Parathyroid adenoma (tissue), 2 donors: ENCODE data around the gene DGUOK.

ENCODE experiments used
- H2AFZ ChIP-seq: fragments of 300-600 bp; sonication (generic); one replicate; pipeline ENCODE4 v1.7.0; 2017; ENCODE audit warnings: antibody characterized with exemption, mild to moderate bottlenecking
- H3K27ac ChIP-seq: fragments of 300-600 bp; sonication (generic); one replicate; pipeline ENCODE4 v1.7.0; 2017
- H3K27me3 ChIP-seq: fragments of 300-600 bp; sonication (generic); one replicate; pipeline ENCODE4 v1.7.0; 2017; ENCODE audit warnings: low read length; ENCODE audit not compliant: control insufficient read depth, insufficient read depth
- H3K36me3 ChIP-seq: fragments of 300-600 bp; sonication (generic); one replicate; pipeline ENCODE4 v1.7.0; 2017; ENCODE audit warnings: low read length; ENCODE audit not compliant: control insufficient read depth, insufficient read depth
- H3K4me1 ChIP-seq: fragments of 300-600 bp; sonication (generic); one replicate; pipeline ENCODE4 v1.7.0; 2017; ENCODE audit warnings: control low read depth
- H3K4me2 ChIP-seq: fragments of 300-600 bp; sonication (generic); one replicate; pipeline ENCODE4 v1.7.0; 2017; ENCODE audit warnings: low read length
- H3K4me3 ChIP-seq: fragments of 300-600 bp; sonication (generic); one replicate; pipeline ENCODE4 v1.7.0; 2017; ENCODE audit warnings: low read depth, low read length
- H3K79me2 ChIP-seq: fragments of 300-600 bp; sonication (generic); one replicate; pipeline ENCODE4 v1.7.0; 2017; ENCODE audit warnings: control low read depth
- H3K9ac ChIP-seq: fragments of 300-600 bp; sonication (generic); one replicate; pipeline ENCODE4 v1.7.0; 2017; ENCODE audit warnings: mild to moderate bottlenecking
- H3K9me3 ChIP-seq: fragments of 300-600 bp; sonication (generic); one replicate; pipeline ENCODE4 v1.7.0; 2017; ENCODE audit warnings: low read length; ENCODE audit not compliant: control insufficient read depth
- CTCF ChIP-seq: fragments of 300-600 bp; sonication (generic); IDR thresholded peaks from one replicate; pipeline ENCODE4 v1.7.0; 2017; ENCODE audit warnings: antibody characterized with exemption, mild to moderate bottlenecking
- donor health status: primary hyperparathyroidism.

Gene DGUOK

GRCh38 chr2:73975731-73976130 is 49.1 kb downstream of the DGUOK start:
- Histone ChIP-seq H3K9me3 (no peaks in the 10 kb centered on the region), H3K27me3 (no peaks in the 10 kb centered on the region), H2AFZ (no peak overlapping the region), H3K4me1 (peaks cover 13% of the 10 kb centered on the region), H3K4me2 (no peak overlapping the region), H3K4me3 (no peak overlapping the region), H3K79me2 (no peaks in the 10 kb centered on the region), H3K36me3 (no peaks in the 10 kb centered on the region), H3K9ac (no peak overlapping the region), H3K27ac (no peak overlapping the region)
- no peak for TF ChIP-seq CTCF

- no peak overlapping the region for H3K9ac ChIP-seq
- no peak overlapping the region for H3K27ac ChIP-seq
- H3K9me3 ChIP-seq, result no peaks in the 10 kb centered on the region
- no peaks in the 10 kb centered on the region for H3K36me3 ChIP-seq
- no peak for TF ChIP-seq CTCF
- H2AFZ ChIP-seq, result no peak overlapping the region
- no peaks in the 10 kb centered on the region for H3K27me3 ChIP-seq
- no peak overlapping the region for H3K4me2 ChIP-seq
- peaks cover 6% of the 10 kb centered on the region for H3K4me1 ChIP-seq
- H3K4me3 ChIP-seq, result no peak overlapping the region
- no peaks in the 10 kb centered on the region for H3K79me2 ChIP-seq
Measured at GRCh38 chr2:73976803-73977202, 50.1 kb downstream of the DGUOK start.

GRCh38 chr2:73977466-73977865 is 50.8 kb downstream of the DGUOK start:
- H2AFZ ChIP-seq, result no peak overlapping the region

GRCh38 chr2:73979021-73979420 is 52.3 kb downstream of the DGUOK start:
- Histone ChIP-seq H3K4me1 (peaks cover 9% of the 10 kb centered on the region), H3K27ac (no peak overlapping the region)
- TF ChIP-seq CTCF, result no peak

More at GRCh38 chr2:73977466-73977865, 50.8 kb downstream of the DGUOK start:
- H3K79me2 ChIP-seq, result no peaks in the 10 kb centered on the region
- H3K4me2 ChIP-seq, result peak overlapping the region; percentile 4
- peaks cover 6% of the 10 kb centered on the region for H3K4me1 ChIP-seq
- TF ChIP-seq CTCF, result no peak
- no peak overlapping the region for H3K27ac ChIP-seq
- no peaks in the 10 kb centered on the region for H3K9me3 ChIP-seq
- no peaks in the 10 kb centered on the region for H3K36me3 ChIP-seq
- no peak overlapping the region for H3K9ac ChIP-seq
- H3K27me3 ChIP-seq, result no peaks in the 10 kb centered on the region
- no peak overlapping the region for H3K4me3 ChIP-seq

GRCh38 chr2:73979686-73980085 is 53.0 kb downstream of the DGUOK start:
- Histone ChIP-seq H3K4me3 (no peak overlapping the region), H3K79me2 (no peaks in the 10 kb centered on the region), H3K27me3 (no peaks in the 10 kb centered on the region), H3K36me3 (no peaks in the 10 kb centered on the region), H3K9ac (no peak overlapping the region), H3K27ac (no peak overlapping the region), H3K4me2 (no peak overlapping the region), H3K9me3 (no peaks in the 10 kb centered on the region), H3K4me1 (peaks cover 10% of the 10 kb centered on the region), H2AFZ (no peak overlapping the region)
- TF ChIP-seq CTCF, result no peak

More at GRCh38 chr2:73979021-73979420, 52.3 kb downstream of the DGUOK start:
- Histone ChIP-seq H3K4me3 (no peak overlapping the region), H3K9me3 (no peaks in the 10 kb centered on the region), H3K27me3 (no peaks in the 10 kb centered on the region), H2AFZ (no peak overlapping the region), H3K36me3 (no peaks in the 10 kb centered on the region), H3K79me2 (no peaks in the 10 kb centered on the region), H3K4me2 (no peak overlapping the region), H3K9ac (no peak overlapping the region)
